Heart left ventricle (tissue), 16 donors: ENCODE data around the gene HP1BP3. TPM values are rescaled to one million over a fixed set of nuclear protein-coding genes. Genes with fewer than 3 reads are reported as not detected.

ENCODE experiments used
- ATAC-seq, 4 donors: fragments of 200-7000 bp; cut with Tn5 transposase; one replicate each; pipeline ENCODE4 v1.9.1; 2020 to 2022; ENCODE audit warnings: moderate library complexity in 4 of 4, mild to moderate bottlenecking in 3 of 4, moderate number of reproducible peaks in 1 of 4
- DNase-seq, 5 donors: peaks; one replicate each; pipeline ENCODE4 v3.0.0-alpha.2; 2020
- H3K27ac ChIP-seq, 12 donors: fragments of 200-600 bp; sonication (generic) in 4 of 12; one replicate each; pipeline versions ENCODE4 v1.5.0 to v1.8.0; 2016 to 2022; ENCODE audit warnings: mild to moderate bottlenecking in 2 of 12
- H3K27me3 ChIP-seq, 9 donors: fragments of 200-600 bp; sonication (generic) in 2 of 9; one replicate each; pipeline versions ENCODE4 v1.5.1 to v1.8.0; 2016 to 2022; ENCODE audit warnings: mild to moderate bottlenecking in 3 of 9
- H3K36me3 ChIP-seq, 9 donors: fragments of 200-600 bp; sonication (generic) in 2 of 9; one replicate each; pipeline versions ENCODE4 v1.5.0 to v1.8.0; 2018 to 2022; ENCODE audit warnings: mild to moderate bottlenecking in 2 of 9
- H3K4me1 ChIP-seq, 12 donors: fragments of 200-600 bp; sonication (generic) in 4 of 12; one replicate each; pipeline versions ENCODE4 v1.5.0 to v1.8.0; 2016 to 2022; ENCODE audit warnings: mild to moderate bottlenecking in 3 of 12
- H3K4me3 ChIP-seq, 12 donors: fragments of 200-600 bp; sonication (generic) in 4 of 12; one replicate each; pipeline versions ENCODE4 v1.5.0 to v1.8.0; 2017 to 2022; ENCODE audit warnings: mild to moderate bottlenecking in 9 of 12, moderate library complexity in 4 of 12
- H3K9me3 ChIP-seq, 12 donors: fragments of 200-600 bp; sonication (generic) in 4 of 12; one replicate each; pipeline versions ENCODE4 v1.5.0 to v1.8.0; 2016 to 2022; ENCODE audit warnings: mild to moderate bottlenecking in 1 of 12
- POLR2A ChIP-seq, 2 donors: fragments of 450-650 bp; IDR thresholded peaks; one replicate each; pipeline ENCODE4 v1.6.1; 2017; ENCODE audit warnings: antibody characterized with exemption in 2 of 2, mild to moderate bottlenecking in 2 of 2, moderate library complexity in 2 of 2
- WGBS, 4 donors: extraction: QIAGEN DNeasy Blood & Tissue Kit in 2 of 4; methylation state at CpG; one replicate each; pipeline versions ENCODE4 v1.1.5 to v1.1.7; 2013 to 2018; 5-methylcytosine and 5-hydroxymethylcytosine counted together
- intact Hi-C, 10 donors: fragments of 100-400 bp; cut with DNase I; formaldehyde crosslinking; loops; one replicate each; pipeline versions ENCODE4 v1.11.1 to v1.14.2; 2022
- polyA plus RNA-seq, 2 donors: library from polyadenylated mRNA; stranded (reverse); fragments of 200-250 nt; gene quantifications; one replicate each; pipeline ENCODE4 v1.2.3, GENCODE V29; 2013
- total RNA-seq, 9 donors: library from RNA; depleted of rRNA in 2 of 9; stranded (reverse); fragments of >200 nt in 2 of 9; fragmentation: NEBNext Ultra II Directional in 3 of 9; extraction: Animal tissue kit (Norgen Biotek cat#: 25700) in 3 of 9; gene quantifications; one replicate each; pipeline versions ENCODE4 v1.1.0 to v1.2.4, GENCODE V29; 2016 to 2023
- TF ChIP-seq, protein P1 (sequence below), 12 donors: fragments of 200-600 bp; sonication (generic) in 4 of 12; IDR thresholded peaks; one replicate each; pipeline versions ENCODE4 v1.5.0 to v1.8.0; 2018 to 2022; ENCODE audit warnings: antibody characterized with exemption in 12 of 12, mild to moderate bottlenecking in 5 of 12
- donor health status: ischemic (EF 13 %, LVEDD 7.1; RV severe dilation, severe dysfunction).
- donor health status: healthy with polysubstance abuse.
- donor health status: DM: no; HTN: yes; CAD: no.
- donor health status: DM: no; HTN: no; CAD: no.
- donor health status: ischemic (EF 25% LVEDD 6.9; RV normal size, moderate dysfunction).
- donor health status: ischemic (EF 25% LVEDD 5.7; RV mildly dilated, moderate dysfunction).
- donor health status: healthy.
- donor health status: DM: yes; HTN: yes; CAD: no.
- donor health status: ischemic (EF 35%, LVEDD 5.7; RV mildly dilated, moderate dysfunction).
- donor health status: nonischemic (EF 11% LVEDD 7.7; RV severe dilation, severe dysfunction).
- donor health status: DM: yes; HTN: yes; CAD: no.
- donor health status: PGD.
- donor health status: ischemic (EF 29% LVEDD 5.4; RV normal size, mild dysfunction).
- donor health status: nonischemic (EF 23%, LVEDD 6.1; RV moderate dilation, normal function).

HP1BP3 gene
- total and polyA plus RNA-seq, 11 donors, result 37.9 to 152 (median 113) TPM

DNA sequence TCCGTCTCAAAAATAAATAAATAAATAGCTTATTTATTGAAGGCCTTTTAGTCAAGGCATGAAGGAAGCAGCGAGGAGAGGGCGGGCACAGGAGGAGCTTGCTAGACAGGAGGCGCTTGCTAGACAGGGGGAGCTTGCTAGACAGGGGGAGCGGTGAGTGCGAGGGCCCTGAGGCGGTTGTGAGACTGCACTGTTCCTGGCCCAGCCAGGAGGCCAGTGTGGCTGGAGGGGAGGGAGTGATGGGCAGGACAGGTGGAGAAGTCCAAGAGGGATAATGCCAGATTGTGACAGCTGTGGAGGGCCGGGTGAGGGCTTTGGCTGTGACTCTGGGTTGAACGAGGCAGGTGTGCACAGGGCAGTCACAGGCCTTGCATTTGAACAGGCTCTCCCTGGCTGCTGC, 87.5 kb downstream of the HP1BP3 start:
- Histone ChIP-seq H3K4me3 (no peak overlapping the region), H3K36me3 (no peaks in the 10 kb centered on the region), H3K27ac (no peak overlapping the region), H3K27me3 (no peaks in the 10 kb centered on the region), H3K4me1 (peaks cover 0 to 17% (median 5%) of the 10 kb centered on the region in 12 donors), H3K9me3 (no peaks in the 10 kb centered on the region)
- ATAC-seq (no peak), DNase-seq (peak in 1 of 5 donors; percentile 56)
- 90 to 92% (median 92%) methylated on average over 9 of the region's 9 CpGs for WGBS, 4 donors
- intact Hi-C loops, result loop anchor here in 7 of 10 donors (5.0 to 10.0 kb wide), 6 partner anchors 33 to 665 kb away; partner anchors contain the start of genes HP1BP3 (in 1 of the 7) and SH2D5 (in 1 of the 7)
- TF ChIP-seq POLR2A (IDR thresholded peaks at IDR 0.05), result no peak
- TF ChIP-seq, protein P1, sequence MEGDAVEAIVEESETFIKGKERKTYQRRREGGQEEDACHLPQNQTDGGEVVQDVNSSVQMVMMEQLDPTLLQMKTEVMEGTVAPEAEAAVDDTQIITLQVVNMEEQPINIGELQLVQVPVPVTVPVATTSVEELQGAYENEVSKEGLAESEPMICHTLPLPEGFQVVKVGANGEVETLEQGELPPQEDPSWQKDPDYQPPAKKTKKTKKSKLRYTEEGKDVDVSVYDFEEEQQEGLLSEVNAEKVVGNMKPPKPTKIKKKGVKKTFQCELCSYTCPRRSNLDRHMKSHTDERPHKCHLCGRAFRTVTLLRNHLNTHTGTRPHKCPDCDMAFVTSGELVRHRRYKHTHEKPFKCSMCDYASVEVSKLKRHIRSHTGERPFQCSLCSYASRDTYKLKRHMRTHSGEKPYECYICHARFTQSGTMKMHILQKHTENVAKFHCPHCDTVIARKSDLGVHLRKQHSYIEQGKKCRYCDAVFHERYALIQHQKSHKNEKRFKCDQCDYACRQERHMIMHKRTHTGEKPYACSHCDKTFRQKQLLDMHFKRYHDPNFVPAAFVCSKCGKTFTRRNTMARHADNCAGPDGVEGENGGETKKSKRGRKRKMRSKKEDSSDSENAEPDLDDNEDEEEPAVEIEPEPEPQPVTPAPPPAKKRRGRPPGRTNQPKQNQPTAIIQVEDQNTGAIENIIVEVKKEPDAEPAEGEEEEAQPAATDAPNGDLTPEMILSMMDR (IDR thresholded peaks at IDR 0.05), result no peak

GRCh38 chr1:20698195-20698910, 88.8 kb downstream of the HP1BP3 start:
- intact Hi-C loops, result loop anchor here in 7 of 10 donors (5.0 to 10.0 kb wide), 6 partner anchors 34 to 666 kb away; partner anchors contain the start of genes HP1BP3 (in 1 of the 7) and SH2D5 (in 1 of the 7)
- Histone ChIP-seq H3K27ac (no peak overlapping the region), H3K27me3 (no peaks in the 10 kb centered on the region), H3K4me1 (peaks cover 0 to 17% (median 5%) of the 10 kb centered on the region in 12 donors), H3K36me3 (no peaks in the 10 kb centered on the region), H3K9me3 (no peaks in the 10 kb centered on the region), H3K4me3 (no peak overlapping the region)
- DNase-seq (peak in 1 of 5 donors; percentile 52), ATAC-seq (no peak)
- TF ChIP-seq, protein P1 (IDR thresholded peaks at IDR 0.05), result no peak
- no peak for TF ChIP-seq POLR2A (IDR thresholded peaks at IDR 0.05)
- WGBS, 4 donors, result 85 to 90% (median 87%) methylated on average over 18 of the region's 18 CpGs

DNA sequence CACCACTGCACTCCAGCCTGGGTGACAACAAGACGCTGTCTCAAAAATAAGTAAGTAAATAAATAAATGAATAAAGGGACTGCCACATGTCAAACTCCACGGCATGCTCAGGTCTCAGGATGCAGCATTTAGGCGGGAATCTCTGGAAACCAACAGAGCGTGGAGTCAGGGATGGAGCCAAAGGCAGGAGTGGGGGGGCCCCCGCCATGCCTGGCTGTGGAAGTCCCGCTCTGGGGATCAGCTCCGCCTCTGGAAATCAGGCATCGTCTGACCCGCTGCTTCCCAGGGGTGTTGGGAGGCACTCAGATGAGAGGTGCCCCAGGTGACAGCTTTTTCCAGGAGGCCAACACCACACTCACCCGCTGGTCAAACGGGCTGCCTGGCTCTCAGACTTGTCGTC, 89.5 kb downstream of the HP1BP3 start:
- intact Hi-C loops, result loop anchor here in 8 of 10 donors (2.0 to 10.0 kb wide), 8 partner anchors 35 to 667 kb away; partner anchors contain the start of genes HP1BP3 (in 1 of the 8) and SH2D5 (in 1 of the 8)
- ATAC-seq (no peak), DNase-seq (peak in 1 of 5 donors; percentile 36)
- peaks cover 0 to 17% (median 5%) of the 10 kb centered on the region in 12 donors for H3K4me1 ChIP-seq
- H3K27me3 ChIP-seq, result no peaks in the 10 kb centered on the region
- no peaks in the 10 kb centered on the region for H3K36me3 ChIP-seq
- H3K4me3 ChIP-seq, result no peak overlapping the region
- H3K9me3 ChIP-seq, result no peaks in the 10 kb centered on the region
- TF ChIP-seq POLR2A (IDR thresholded peaks at IDR 0.05), result no peak
- TF ChIP-seq, protein P1 (IDR thresholded peaks at IDR 0.05), result no peak
- WGBS, 4 donors, result 76 to 88% (median 86%) methylated on average over 10 to 12 of the region's 12 CpGs
- H3K27ac ChIP-seq, result peak overlapping the region in 3 of 12 donors; percentile 69 to 88 (median 80)
